Ishikawa (cell line): Measurements from ENCODE around the gene TMEM167B.

Source experiments
- CEBPB ChIP-seq: IDR thresholded peaks from 2 replicates; pipeline ENCODE4 v1.6.1; 2012
- EGR1 ChIP-seq: IDR thresholded peaks from 2 replicates; pipeline ENCODE4 v1.6.1; 2012
- EP300 ChIP-seq: IDR thresholded peaks from 2 replicates; pipeline ENCODE4 v1.6.1; 2012; ENCODE audit warnings: borderline replicate concordance
- FOXM1 ChIP-seq: IDR thresholded peaks from 2 replicates; pipeline ENCODE4 v1.6.1; 2012; ENCODE audit warnings: low read depth, borderline replicate concordance
- MAX ChIP-seq: IDR thresholded peaks from 2 replicates; pipeline ENCODE4 v1.6.1; 2012
- NFIC ChIP-seq: IDR thresholded peaks from 2 replicates; pipeline ENCODE4 v1.6.1; 2012
- REST ChIP-seq: IDR thresholded peaks from 2 replicates; pipeline ENCODE4 v1.6.1; 2012; ENCODE audit warnings: low read depth, mild to moderate bottlenecking
- TEAD4 ChIP-seq: IDR thresholded peaks from 2 replicates; pipeline ENCODE4 v1.6.1; 2012
- YY1 ChIP-seq: IDR thresholded peaks from 2 replicates; pipeline ENCODE4 v1.6.1; 2012; ENCODE audit warnings: low read depth

GRCh38 chr1:109135940-109136339 lies 45.4 kb downstream of the TMEM167B start:
- no peak for TF ChIP-seq TEAD4
- no peak for TF ChIP-seq EP300
- TF ChIP-seq YY1: no peak
- no peak for TF ChIP-seq EGR1
- no peak for TF ChIP-seq MAX
- no peak for TF ChIP-seq FOXM1
- no peak for TF ChIP-seq NFIC
- no peak for TF ChIP-seq CEBPB
- no peak for TF ChIP-seq REST
